Ovary (tissue), 3 donors: ENCODE data around the gene SLCO2A1.

Source experiments
- CTCF ChIP-seq, 3 donors: fragments of 450-650 bp in 2 of 3; fragments of 200-600 bp in 1 of 3; IDR thresholded peaks; one replicate each; pipeline versions ENCODE4 v1.5.1 to v1.8.0; 2016 to 2022; ENCODE audit warnings: antibody characterized with exemption in 3 of 3, mild to moderate bottlenecking in 1 of 3
- POLR2A ChIP-seq: fragments of 450-650 bp; IDR thresholded peaks from one replicate; pipeline ENCODE4 v1.6.1; 2017; ENCODE audit warnings: antibody characterized with exemption, mild to moderate bottlenecking, moderate library complexity
- donor health status: DM: no; HTN: no; CAD: no.

- TF ChIP-seq POLR2A (no peak), CTCF (IDR thresholded peaks at IDR 0.05) (no peak)
These were observed 21.0 kb downstream of the SLCO2A1 start for GRCh38 chr3:134008630-134009156.
